ENCODE results near the gene ARHGEF2. TPM values are rescaled to one million over a fixed set of nuclear protein-coding genes. Genes with fewer than 3 reads are reported as not detected.
A peak's percentile ranks its signal among the peaks of the same experiment; 100 is the strongest.

Gene ARHGEF2
- total and polyA plus RNA-seq, 2 of the 13 experiments (the other 11 are each of a cell fraction or from before 2014, with no cell fraction given), result 16.1 to 32.1 TPM

DNA sequence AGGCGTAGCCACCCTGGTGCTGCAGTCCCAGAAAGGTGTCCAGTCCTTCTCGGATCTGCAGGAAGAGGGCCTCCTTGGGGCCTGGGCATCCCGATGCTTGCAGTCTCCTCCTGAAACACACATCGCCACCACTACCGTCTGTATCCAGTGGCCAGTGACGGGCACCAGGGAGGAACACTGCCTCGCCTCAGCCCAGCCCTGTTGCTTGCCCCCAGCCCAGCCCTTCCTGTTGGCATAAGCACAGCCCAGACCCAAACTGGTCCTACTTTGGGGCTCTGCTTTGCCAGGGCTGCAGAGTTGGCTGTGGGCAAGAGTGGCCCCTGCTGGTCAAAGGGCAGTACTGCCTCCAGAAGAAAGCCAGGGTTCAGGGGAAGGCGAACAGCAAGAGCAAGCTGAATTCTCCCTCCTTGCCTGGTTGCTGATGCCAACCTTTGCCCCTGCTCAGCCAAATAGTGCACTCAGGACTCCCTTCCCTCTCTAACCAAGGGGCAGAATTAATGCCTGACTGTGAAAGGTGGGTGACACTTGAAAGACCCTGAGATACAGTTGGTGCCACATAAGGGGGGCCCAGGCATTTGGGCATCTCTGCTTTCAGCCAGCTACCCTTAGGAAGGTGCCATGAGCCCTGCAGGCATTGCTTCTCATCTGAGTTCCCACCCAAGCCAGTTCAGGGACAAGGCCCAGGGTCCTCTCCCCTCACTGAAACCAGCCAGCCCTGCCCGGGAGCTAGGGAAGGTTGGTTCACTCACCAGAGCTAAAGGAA is 11.1 kb upstream of the ARHGEF2 start (continued):
- 0 out of 2 replicates have a peak, but pooled peaks have one; percentile 37 for TF ChIP-seq GLI4 (CRISPR knock-in tag; IDR thresholded peaks at IDR 0.05; ENCODE audit: borderline replicate concordance)
- TF ChIP-seq ZNF333 (CRISPR knock-in tag; IDR thresholded peaks at IDR 0.05; ENCODE audit: borderline replicate concordance), result 0 out of 2 replicates have a peak, but pooled peaks have one; percentile 26
- no peak for TF ChIP-seq MEF2D (CRISPR knock-in tag; IDR thresholded peaks at IDR 0.05)
- TF ChIP-seq PPARG (CRISPR knock-in tag; conservative IDR thresholded peaks at IDR 0.05), result 0 out of 2 replicates have a peak, but pooled peaks have one; percentile 20
- 0 out of 2 replicates have a peak, but pooled peaks have one; percentile 28 for TF ChIP-seq NR2C2 (CRISPR knock-in tag; IDR thresholded peaks at IDR 0.05; ENCODE audit: borderline replicate concordance)
- TF ChIP-seq RCOR2 (CRISPR knock-in tag; IDR thresholded peaks at IDR 0.05), result no peak
- TF ChIP-seq, protein P1, sequence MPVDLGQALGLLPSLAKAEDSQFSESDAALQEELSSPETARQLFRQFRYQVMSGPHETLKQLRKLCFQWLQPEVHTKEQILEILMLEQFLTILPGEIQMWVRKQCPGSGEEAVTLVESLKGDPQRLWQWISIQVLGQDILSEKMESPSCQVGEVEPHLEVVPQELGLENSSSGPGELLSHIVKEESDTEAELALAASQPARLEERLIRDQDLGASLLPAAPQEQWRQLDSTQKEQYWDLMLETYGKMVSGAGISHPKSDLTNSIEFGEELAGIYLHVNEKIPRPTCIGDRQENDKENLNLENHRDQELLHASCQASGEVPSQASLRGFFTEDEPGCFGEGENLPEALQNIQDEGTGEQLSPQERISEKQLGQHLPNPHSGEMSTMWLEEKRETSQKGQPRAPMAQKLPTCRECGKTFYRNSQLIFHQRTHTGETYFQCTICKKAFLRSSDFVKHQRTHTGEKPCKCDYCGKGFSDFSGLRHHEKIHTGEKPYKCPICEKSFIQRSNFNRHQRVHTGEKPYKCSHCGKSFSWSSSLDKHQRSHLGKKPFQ (CRISPR knock-in tag; IDR thresholded peaks at IDR 0.05; ENCODE audit: insufficient replicate concordance), result no peak
- TF ChIP-seq SP4 (CRISPR knock-in tag; IDR thresholded peaks at IDR 0.05), result peak; percentile 42
- 0 out of 2 replicates have a peak, but pooled peaks have one; percentile 41 for TF ChIP-seq ZNF546 (CRISPR knock-in tag; conservative IDR thresholded peaks at IDR 0.05)
- peak; percentile 44; the same call in 1 of the 2 replicates for TF ChIP-seq ZNF350 (CRISPR knock-in tag; IDR thresholded peaks at IDR 0.05; ENCODE audit: borderline replicate concordance, low read depth)
- peak; percentile 49; the same call in 1 of the 2 replicates for TF ChIP-seq THAP11 (CRISPR knock-in tag; IDR thresholded peaks at IDR 0.05)
- no peak for TF ChIP-seq IKZF4 (CRISPR knock-in tag; IDR thresholded peaks at IDR 0.05; ENCODE audit: borderline replicate concordance, low read depth, not compliant biosample characterization)
- 0 out of 2 replicates have a peak, but pooled peaks have one; percentile 18 for TF ChIP-seq MIER3 (CRISPR knock-in tag; IDR thresholded peaks at IDR 0.05; ENCODE audit: borderline replicate concordance)
- TF ChIP-seq ZNF552 (CRISPR knock-in tag; IDR thresholded peaks at IDR 0.05; ENCODE audit: borderline replicate concordance), result 0 out of 2 replicates have a peak, but pooled peaks have one; percentile 50
- TF ChIP-seq RXRB (CRISPR knock-in tag; IDR thresholded peaks at IDR 0.05; ENCODE audit: borderline replicate concordance), result peak; percentile 35; the same call in 1 of the 2 replicates
- peak; percentile 41 for TF ChIP-seq XRCC5 (optimal IDR thresholded peaks at IDR 0.05; ENCODE audit: low read length)
- peak; percentile 34; the same call in 1 of the 2 replicates for TF ChIP-seq ZNF337 (CRISPR knock-in tag; IDR thresholded peaks at IDR 0.05; ENCODE audit: borderline replicate concordance, low read depth)
- 0 out of 2 replicates have a peak, but pooled peaks have one; percentile 35 for TF ChIP-seq KMT2A (CRISPR knock-in tag; IDR thresholded peaks at IDR 0.05)
- no peak for TF ChIP-seq ZNF672 (CRISPR knock-in tag; IDR thresholded peaks at IDR 0.05)
- TF ChIP-seq ZNF598 (CRISPR knock-in tag; IDR thresholded peaks at IDR 0.05; ENCODE audit: borderline replicate concordance), result peak; percentile 78; the same call in 1 of the 2 replicates
- TF ChIP-seq KDM3A (CRISPR knock-in tag; IDR thresholded peaks at IDR 0.05; ENCODE audit: low read depth), result peak; percentile 71; the same call in 1 of the 2 replicates
- TF ChIP-seq, protein P2, sequence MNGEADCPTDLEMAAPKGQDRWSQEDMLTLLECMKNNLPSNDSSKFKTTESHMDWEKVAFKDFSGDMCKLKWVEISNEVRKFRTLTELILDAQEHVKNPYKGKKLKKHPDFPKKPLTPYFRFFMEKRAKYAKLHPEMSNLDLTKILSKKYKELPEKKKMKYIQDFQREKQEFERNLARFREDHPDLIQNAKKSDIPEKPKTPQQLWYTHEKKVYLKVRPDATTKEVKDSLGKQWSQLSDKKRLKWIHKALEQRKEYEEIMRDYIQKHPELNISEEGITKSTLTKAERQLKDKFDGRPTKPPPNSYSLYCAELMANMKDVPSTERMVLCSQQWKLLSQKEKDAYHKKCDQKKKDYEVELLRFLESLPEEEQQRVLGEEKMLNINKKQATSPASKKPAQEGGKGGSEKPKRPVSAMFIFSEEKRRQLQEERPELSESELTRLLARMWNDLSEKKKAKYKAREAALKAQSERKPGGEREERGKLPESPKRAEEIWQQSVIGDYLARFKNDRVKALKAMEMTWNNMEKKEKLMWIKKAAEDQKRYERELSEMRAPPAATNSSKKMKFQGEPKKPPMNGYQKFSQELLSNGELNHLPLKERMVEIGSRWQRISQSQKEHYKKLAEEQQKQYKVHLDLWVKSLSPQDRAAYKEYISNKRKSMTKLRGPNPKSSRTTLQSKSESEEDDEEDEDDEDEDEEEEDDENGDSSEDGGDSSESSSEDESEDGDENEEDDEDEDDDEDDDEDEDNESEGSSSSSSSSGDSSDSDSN (CRISPR knock-in tag; IDR thresholded peaks at IDR 0.05), result 0 out of 2 replicates have a peak, but pooled peaks have one; percentile 32
- TF ChIP-seq ZNF253 (CRISPR knock-in tag; IDR thresholded peaks at IDR 0.05; ENCODE audit: borderline replicate concordance), result no peak
- 0 out of 2 replicates have a peak, but pooled peaks have one; percentile 49 for TF ChIP-seq KAT8 (CRISPR knock-in tag; IDR thresholded peaks at IDR 0.05)
- TF ChIP-seq ZNF607 (CRISPR knock-in tag; IDR thresholded peaks at IDR 0.05; ENCODE audit: borderline replicate concordance), result 0 out of 2 replicates have a peak, but pooled peaks have one; percentile 14
- TF ChIP-seq HMG20B (CRISPR knock-in tag; conservative IDR thresholded peaks at IDR 0.05), result no peak

Measured in HepG2 (cell line).